ENCODE measurements around the gene SPACA7.
"Not testable (repeated sequence)": the region's sequence is repeated elsewhere in the genome, so short reads cannot be mapped to it uniquely, and the experiment has no call there.

The SPACA7 gene

DNA sequence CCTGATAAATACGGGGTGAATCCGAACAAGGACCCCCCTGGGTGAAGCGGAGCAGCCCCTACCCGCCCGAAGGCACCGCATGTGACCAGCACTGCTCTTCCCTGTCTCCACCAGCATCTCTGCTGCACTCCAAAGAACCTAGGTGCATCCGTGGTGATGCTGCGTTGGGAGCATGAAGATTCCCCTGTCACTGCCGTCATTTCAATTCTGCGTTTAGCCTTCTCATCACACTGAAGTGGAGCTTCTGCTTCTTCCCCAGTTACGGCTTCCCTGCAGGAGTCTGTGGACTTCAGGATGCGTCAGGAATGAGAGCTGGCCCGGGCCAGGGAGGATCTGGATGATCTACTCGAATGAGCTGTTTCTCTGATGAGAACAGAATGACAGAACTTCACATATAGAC is 47.9 kb downstream of the SPACA7 start:
- no peak for DNase-seq (ENCODE audit: low read depth)

DNA sequence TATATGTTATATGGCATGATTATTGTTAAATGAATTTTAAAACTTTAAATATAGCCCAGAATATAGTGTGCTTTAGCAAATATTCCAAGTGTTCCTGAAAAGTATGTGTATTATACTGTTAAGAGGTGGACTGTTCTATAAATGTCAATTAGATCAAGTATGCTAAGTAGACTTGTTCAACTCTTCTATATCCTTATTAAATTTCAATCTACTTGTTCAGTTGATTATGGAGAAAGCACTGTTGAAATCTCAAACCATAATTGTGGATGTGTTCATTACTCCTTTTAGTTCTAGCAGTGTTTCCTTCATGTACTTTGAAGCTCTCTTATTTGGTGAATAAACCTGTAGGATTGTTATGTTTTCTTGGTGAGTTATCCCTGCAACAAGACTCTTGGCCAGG is 52.5 kb downstream of the SPACA7 start:
- no peak for DNase-seq (ENCODE audit: low read depth)

DNA sequence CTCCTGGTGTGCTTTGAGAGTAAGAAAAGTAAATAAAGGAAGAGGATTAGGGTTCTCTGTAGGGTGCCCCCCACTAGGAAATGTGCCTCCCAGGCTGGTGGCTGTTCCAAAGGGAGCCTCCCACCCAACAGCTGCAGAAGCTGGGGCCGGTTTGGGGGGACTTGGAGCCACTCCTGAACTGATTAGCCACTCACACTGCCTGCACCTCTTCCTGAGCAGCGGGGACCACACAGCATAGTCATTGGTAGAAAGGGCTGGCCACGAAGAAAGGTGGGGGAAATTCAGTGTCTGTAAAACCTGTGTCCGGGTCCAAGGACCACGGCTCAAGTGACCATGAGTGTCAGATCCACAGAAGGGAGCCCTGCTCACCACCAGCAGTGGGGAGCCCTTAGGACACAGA is 55.6 kb downstream of the SPACA7 start:
- DNase-seq (ENCODE audit: low read depth), result no peak

DNA sequence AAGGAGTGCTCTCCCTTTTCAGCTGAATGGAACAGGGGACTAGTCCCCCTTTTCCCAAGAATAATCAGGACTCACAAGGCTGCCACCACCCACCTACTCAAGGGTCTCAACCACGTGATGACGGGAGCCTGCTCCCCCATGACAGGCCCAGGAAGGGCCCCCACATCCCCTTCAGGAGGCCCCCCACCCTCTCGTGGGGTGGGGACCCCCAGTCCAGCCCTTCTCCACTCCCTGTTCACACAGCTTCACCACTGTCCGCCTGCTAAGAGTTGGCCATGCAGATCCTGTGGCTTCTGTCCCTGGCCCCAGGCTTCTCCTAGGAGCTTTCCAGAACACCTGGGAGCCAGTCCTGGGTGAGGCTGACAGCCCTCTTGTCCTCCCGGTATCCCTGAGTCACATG is 56.6 kb downstream of the SPACA7 start:
- DNase-seq (ENCODE audit: low read depth), result not testable (repeated sequence)

DNA sequence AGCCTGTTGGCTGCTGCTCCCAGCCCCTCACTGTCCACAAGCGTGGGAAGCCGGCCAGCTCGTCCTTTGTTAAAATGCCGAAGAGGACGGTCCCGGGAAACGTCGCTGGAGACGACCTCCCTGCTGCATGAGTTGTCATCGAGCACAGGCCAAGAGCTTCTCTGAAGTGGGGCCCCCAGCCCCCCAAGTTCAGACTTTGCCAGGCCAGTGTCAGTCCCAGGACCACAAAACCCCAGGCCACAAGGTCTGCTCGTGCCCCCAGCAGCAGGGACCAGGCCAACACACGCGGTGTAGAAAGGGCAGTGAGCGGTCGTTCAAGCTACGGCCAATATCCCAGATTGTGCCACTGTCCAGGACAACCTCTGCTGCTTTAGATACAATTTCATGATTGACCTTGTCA is 57.4 kb downstream of the SPACA7 start:
- DNase-seq (ENCODE audit: low read depth), result not testable (repeated sequence)

DNA sequence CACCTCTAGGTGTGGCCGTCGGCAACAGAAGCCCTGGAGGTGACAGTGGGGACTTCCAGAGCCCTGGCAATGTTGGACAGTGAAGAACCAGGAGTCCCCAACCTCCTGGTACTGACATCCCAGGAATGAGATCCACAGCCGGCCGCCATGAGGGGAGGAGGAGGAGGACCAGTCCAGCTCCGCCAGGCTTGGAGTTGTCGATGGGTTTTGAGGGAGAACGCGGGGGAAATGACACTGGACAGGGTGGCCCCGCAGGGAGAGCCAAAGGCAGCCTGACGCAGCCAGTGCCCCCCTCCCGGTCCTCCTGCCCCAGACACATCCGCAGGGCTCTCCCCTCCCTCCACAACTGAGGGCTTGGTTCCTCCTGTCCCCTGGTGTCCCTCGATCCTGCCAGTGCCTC is 57.9 kb downstream of the SPACA7 start:
- no peak for DNase-seq (ENCODE audit: low read depth)

DNA sequence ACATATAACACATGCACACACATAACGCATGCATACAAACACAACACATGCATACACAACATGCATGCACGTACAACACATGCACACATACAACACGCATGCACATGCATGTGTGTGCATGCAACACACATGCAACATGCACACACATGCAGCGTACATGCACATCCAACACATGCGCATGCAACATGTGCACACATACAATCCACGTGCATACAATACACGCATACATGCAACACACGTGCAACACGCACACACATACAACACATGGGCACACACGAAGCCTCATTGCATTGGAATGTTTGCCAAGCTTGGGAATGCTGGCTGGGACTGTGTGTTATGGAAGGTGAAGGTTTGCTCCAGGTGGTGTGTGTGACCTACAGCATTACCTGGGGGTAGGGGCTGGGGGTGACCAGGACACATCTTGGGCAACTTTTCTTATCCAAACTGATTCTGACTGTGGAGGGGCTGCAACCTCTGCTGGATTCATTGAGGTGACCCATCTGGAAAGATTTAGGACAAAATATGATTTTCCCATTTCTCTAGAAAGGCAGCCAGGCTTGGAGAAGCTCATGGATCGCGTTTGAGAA is 58.9 kb downstream of the SPACA7 start:
- no peak for DNase-seq (ENCODE audit: low read depth)

DNA sequence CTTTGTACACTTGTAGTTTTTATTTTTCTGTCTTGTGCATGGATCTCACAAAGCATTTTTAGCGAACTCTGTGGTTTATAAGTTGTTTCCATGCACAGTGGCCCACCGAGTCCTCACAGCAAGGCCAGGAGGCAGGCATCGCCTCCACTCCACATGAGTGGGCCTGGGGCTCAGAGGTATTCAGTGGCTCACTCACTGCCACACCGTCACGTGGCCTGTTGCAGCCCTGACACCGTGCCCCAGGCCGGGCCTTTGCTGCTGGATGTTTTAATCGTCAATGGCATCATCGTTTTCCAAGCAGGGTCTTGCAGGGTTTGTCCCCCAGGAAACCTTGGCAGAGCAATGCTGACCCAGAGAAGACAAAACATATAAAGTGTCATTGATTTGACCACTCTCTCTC is 59.8 kb downstream of the SPACA7 start:
- no peak for DNase-seq (ENCODE audit: low read depth)

DNA sequence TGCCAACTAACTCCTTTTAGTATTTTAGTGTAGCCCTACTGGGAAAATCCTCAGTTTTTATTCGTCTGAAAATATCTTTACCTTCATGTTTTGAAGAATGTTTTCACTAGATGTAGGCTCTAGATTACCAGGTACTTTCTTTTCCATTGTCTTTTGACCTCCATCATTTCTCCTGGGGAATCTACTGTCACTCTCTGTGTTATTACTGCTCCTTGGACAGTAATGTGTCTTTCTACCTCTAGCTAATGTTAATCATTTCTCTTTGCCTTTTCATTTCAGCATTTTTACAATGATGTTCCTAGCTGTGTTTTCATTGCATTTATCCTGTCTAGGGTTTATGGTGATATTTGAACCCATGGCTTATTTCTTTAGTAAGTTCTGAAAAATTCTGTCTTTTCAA is 61.9 kb downstream of the SPACA7 start:
- DNase-seq (ENCODE audit: low read depth), result no peak

DNA sequence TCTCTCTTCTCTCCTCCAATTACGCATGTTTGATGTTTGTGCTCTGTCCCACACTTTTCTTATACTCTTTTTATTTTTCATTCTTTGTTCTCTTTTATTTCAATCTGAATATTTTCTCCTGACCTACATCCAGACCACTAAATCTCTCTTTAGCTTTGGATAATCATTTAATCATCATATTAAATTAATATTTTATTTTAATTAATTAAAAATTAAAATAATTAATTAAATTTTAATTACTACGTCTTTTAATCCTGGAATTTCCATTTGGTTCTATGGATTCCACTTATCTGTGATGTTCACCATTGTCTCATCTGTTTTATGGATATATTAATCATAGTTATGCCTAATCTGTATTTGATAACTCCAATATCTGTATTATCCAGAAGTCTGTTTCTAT is 62.4 kb downstream of the SPACA7 start:
- DNase-seq (ENCODE audit: low read depth), result no peak

DNA sequence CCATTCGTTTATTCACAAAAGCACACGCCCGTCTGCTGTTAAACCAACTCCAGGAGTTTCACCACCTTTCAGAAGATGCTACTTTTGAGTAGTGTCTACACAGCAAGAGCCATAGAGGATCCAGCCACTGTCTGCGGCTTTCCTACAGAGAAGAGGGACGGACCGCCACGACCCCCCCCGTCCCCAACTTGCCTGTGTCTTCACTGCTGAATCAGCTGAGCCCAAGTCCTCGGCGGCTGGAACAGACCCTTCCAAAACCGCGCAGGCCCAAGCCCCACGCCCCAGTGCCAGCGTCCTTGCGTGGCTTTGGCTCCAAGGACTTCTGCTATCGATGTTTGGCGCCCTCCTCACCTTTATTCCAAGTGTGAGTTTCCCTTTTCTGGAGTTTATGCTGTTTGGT is 65.1 kb downstream of the SPACA7 start:
- DNase-seq (ENCODE audit: low read depth), result no peak

DNA sequence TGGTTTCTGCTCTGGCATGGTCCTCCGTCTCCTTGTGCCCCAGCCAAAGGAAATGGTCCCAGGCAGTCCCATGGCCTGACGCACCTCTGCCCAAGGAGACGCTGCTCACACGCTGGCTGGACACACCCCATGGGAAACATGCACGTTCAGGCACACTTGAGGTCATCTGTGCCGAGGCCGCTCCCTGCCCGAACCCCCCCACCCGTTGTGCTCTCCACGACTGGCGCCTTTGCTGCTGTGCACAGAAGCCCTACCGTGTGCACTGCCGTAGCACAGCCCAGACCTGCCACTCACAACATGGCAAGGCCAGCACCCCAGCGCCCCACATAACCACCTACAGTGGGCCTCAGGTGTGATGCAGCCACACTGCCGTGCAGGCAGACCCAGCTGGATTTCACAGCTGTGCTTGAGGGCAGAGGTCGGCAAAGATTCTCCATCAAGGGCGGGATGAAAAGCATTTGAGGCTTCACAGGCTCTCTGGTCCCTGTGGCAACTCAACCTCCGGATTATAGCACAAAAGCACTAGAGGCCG is 65.7 kb downstream of the SPACA7 start:
- no peak for DNase-seq (ENCODE audit: low read depth)

DNA sequence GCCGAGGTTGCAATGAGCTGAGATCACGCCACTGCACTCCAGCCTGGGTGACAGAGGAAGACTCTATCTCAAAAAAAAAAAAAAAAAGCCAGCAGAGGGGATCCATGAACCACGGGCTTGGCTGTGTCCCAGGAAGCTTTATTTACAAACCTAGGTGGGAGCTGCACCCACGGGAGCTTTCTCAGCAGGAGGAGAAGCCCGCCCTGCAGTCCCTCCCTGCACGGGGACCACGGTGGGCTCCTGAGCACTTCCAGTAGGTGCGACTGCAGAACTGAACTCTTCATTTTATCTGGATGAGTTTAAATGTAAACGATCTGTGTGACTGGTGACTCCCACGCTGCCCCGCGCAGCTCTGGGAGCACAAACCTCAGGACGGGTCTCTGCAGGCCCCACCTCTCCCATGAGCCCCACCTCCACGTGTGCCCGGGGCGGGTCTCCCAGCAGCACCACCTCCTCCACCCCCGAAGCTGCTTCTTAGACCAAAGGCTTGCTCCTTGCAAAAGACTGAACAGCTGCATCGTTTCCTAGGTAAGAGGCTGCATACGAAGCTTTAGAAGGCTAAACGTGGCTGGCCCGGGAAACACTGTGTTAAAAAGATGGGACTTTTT is 66.4 kb downstream of the SPACA7 start:
- DNase-seq (ENCODE audit: low read depth), result no peak

DNA sequence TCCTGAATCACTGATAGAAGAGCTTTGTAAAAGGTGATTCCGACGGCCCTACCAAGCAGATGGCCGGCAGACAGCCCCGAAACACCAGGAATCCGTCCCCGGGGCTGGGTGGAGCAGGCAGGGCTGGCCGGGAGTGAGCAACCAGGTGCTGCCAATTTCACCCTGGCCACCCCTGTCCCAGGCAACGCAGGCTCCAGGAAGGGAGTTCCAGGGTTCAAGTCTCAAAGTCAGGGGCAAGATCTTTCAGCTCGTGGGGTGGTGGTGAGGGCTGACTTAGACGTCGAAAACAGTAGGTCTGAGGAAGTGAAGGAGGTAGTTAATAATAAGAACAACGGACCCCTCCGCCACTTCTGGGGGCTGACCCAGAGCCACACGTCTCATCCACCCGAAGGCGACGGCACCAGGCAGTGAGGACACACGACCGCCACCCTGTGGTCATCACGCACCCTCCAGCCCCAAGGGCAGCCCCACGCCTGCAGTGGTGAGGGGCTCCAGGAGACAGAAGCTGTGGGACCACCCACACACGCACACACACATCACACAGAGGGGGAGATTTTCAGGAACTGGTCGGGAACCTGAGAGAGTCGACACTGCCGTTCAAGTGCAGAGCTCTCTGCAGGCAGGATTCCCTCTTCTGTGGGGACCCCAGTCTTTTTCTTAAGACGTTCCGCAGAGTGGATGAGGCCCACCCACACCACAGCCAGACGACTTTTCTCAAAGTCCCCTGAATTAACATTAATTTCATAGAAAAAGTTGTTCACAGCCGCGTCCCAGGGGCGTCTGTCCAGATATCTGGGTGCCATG is 67.2 kb downstream of the SPACA7 start:
- DNase-seq (ENCODE audit: low read depth), result no peak

DNA sequence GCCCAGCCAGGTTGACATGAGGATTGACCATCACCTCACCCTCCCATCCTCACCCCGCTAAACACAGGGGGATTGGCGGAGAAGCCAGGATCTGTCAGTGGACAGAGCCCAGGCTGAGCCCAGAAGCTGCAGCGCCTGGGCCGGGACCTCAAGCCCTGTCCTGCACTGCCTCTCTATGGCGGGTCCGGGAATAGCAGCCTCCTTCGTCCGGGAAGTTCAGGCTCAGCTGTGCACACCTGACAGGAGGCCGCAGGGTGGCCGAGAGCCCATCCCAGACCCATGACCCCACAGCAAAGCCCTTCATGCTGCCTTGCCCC is 67.8 kb downstream of the SPACA7 start:
- DNase-seq (ENCODE audit: low read depth), result no peak

DNA sequence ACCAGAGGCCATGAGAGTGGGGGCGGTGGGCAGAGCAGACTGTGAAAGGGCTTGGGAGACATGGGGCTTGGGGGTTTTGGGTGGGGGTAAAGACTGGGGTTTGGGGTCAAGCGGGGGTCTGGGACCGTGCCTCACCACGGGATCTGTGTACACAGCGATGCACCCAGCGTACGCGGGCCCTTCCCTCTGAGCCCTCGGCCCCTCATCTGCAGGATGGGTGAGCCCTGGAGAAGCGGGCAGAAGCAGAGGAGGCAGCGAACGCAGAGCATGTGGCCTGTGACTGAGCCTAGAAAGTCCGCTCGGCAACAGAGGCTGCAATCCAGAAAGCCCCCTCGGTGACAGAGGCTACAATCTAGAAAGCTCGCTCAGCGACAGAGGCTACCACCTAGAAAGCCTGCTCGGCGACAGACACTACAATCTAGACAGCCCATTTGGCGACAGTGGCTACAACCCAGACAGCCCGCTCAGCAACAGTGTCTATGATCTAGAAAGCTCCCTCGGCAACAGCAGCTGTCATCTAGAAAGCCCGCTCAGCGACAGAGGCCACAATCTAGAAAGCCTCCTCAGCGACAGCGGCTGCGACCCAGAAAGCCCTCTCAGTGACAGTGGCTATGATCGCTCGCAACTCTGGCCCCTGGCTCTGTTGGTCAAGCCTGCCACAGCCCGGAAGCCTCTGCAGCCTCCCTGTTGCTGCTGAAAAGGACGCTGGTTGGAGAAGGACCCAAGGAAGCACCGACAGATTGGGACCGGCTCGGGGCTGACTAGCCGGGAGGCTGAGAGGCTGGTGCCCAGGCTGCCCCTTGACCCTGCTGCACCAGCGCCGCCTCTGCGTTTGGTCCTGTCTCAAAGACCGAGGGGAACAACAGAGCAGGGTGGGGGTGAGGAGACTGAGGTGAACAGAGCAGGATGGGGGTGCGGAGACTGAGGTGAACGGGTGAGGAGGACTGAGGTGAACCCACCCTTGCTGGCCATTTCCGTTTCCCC is 68.6 kb downstream of the SPACA7 start:
- no peak for DNase-seq (ENCODE audit: low read depth)

DNA sequence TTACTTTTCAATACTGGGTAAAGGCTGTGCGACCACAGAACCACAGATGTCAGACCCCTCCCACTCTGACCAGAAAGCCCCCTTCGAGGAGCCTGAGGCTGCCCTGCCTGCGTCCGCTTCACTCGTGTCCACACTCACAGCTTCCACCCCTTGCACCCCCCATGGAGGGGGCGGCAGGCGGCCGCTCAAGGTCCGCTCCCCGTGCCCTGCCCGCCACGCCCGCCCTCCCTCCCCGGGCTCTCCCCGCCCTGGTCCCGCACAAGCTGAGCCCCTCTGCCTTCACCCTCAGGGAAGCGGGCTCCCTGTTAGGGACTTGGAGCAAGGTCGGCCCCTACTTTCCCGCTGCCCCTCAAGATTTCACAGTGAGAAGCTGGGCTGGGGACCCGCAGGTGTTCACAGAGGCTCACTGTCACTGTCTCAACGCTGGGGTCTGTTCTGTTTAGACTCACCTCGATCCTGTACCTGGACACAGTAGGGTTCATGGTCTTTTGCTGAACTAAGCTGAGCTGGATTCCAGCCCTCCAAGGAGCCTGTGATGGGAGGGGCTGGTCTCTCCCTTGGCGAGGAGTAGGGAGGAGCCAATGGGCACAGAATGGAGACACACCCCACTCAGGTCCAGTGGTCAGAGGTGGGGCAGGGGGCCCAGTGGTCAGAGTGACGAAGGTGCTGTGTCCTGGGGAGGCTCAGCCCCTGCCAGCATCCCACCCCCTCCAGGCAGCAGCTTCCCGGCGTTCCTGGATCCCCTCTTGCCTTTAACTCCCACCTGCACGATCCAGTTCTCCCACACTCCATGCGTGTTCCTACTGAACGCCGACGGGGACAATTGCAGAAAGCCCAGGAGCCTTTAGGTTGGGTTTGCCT is 69.5 kb downstream of the SPACA7 start:
- no peak for DNase-seq (ENCODE audit: low read depth)

DNA sequence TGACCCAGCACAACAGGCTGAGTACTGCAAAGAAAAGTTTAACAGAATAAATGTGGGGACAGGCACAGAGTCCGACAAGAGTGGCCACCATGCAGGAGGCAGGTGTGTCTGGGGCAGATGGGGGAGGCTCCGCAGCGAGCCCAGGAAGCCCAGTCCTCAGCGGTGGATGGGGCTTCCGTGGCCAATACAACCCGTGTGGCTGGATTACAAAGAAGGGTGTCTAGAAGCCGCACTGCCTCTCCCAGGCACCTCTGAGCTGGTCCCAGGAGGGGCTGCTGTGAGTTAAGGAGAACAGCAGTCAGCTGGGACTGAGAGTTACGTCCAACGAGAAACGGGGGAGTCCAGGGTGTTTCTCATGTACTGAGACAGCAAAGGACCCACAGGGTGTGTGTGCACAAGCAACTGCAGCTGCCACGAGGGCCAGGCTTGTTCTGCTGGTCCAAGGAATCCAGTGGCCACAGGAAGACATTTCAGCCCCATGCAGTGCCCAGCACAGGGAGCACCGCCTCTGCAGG is 70.2 kb downstream of the SPACA7 start:
- no peak for DNase-seq (ENCODE audit: low read depth)

DNA sequence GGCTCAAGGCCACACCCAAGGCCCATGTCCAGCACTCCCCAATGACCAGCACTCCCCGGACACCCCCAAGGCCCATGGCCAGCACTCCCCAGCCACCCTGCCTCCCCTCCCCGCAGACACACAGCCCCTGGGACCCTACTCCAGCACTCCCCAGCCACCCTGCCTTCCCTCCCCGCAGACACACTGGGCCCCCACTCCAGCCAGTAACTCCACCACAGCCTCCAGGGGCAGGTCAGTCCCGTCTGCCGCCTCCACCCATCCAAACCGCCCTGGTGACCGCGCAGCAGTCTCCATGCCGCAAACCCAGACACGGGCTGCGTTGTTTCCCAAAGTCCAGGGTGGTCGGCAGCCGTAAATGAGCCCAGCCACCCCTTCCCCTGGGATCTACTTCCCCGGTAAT is 70.7 kb downstream of the SPACA7 start:
- DNase-seq (ENCODE audit: low read depth), result no peak

DNA sequence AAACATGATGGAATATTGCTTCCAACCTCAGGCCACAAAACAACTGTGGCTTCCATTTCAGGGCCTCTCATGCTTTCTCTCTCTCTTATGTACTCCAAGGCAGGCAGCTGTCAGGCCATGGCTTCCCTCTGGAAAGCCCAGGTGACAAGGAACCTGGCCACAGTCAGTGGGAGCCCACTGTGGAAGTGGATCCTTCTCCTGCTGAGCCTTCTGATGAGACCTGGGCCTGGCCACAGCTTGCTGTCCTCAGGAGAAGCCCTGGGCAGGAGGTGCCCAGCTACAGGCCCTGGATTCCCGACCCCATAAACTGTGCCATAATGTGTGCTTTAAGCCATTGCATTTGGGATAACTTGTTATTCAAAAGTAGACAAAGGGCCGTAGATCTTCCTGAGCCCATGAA is 71.2 kb downstream of the SPACA7 start:
- no peak for DNase-seq (ENCODE audit: low read depth)
